GM18870 (cell line): ENCODE results near the gene ZNF691.
"Not testable (repeated sequence)": the region's sequence is repeated elsewhere in the genome, so short reads cannot be mapped to it uniquely, and the experiment has no call there.

ENCODE experiments used
- ATAC-seq: cut with Tn5 transposase; IDR thresholded peaks from one replicate; pipeline ENCODE4 v1.9.1; 2021; ENCODE audit warnings: moderate library complexity; ENCODE audit not compliant: unreplicated experiment

The ZNF691 gene

DNA sequence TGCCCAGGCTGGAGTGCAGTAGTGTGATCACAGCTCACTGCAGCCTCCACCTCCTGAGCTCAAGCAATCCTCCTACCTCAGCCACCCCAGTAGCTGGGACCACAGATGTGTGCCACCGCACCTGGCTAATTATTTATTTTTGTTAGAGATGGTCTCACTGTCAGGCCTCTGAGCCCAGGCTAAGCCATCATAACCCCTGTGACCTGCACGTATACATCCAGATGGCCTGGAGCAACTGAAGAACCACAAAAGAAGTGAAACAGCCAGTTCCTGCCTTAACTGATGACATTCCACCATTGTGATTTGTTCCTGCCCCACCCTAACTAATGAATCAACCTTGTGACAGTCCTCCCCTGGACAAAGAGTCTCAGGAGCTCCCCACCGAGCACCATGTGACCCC is 10.1 kb downstream of the ZNF691 start:
- not testable (repeated sequence) for ATAC-seq

DNA sequence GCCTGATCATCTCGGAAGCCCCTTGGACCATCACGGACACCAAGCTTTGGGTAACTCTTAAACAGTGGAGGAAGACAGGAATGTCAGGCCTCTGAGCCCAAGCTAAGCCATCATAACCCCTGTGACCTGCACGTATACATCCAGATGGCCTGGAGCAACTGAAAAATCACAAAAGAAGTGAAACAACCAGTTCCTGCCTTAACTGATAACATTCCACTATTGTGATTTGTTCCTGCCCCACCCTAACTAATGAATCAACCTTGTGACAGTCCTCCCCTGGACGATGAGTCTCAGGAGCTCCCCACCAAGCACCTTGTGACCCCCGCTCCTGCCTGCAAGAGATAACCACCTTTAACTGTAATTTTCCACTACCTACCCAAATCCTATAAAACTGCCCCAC is 13.0 kb downstream of the ZNF691 start:
- not testable (repeated sequence) for ATAC-seq

- ATAC-seq: no peak
These were observed 14.1 kb downstream of the ZNF691 start for GRCh38 chr1:42860339-42861013.

DNA sequence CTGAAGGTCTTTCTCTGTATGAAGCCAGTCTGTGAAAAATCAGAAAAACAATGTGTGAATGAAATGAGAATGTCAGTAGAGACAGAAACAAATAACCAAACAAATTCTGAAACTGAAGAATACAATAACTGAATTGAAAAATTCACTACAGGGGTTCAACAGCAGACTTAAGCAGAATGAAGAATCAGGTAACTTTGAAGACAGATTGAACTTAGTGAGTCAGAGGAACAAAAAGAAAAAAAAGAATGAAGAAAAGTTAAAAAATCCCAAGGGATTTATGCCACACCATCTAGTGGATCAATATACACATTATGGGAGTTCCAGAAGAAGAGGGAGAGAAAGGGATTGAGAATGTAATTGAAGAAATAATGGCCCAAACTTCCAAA is 14.6 kb downstream of the ZNF691 start:
- no peak for ATAC-seq

DNA sequence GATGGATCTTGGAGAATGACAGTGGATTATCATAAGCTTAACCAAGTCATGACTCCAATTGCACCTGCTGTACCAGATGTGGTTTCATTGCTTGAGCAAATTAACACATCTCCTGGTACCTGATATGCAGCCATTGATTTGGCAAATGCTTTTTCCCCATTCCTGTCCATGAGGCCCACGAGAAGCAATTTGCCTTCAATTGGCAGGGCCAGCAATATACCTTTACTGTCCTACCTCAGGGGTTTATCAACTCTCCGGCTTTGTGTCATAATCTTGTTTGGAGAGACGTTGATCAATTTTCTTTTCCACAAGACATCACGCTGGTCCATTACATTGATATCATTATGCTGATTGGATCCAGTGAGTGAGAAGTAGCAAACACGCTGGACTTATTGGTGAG is 20.1 kb downstream of the ZNF691 start:
- no peak for ATAC-seq

GRCh38 chr1:42868466-42868865 is 22.1 kb downstream of the ZNF691 start:
- ATAC-seq: not testable (repeated sequence)

GRCh38 chr1:42869254-42869653 is 22.8 kb downstream of the ZNF691 start:
- ATAC-seq: not testable (repeated sequence)

- not testable (repeated sequence) for ATAC-seq
These were observed 23.3 kb downstream of the ZNF691 start for GRCh38 chr1:42869751-42870150.

DNA sequence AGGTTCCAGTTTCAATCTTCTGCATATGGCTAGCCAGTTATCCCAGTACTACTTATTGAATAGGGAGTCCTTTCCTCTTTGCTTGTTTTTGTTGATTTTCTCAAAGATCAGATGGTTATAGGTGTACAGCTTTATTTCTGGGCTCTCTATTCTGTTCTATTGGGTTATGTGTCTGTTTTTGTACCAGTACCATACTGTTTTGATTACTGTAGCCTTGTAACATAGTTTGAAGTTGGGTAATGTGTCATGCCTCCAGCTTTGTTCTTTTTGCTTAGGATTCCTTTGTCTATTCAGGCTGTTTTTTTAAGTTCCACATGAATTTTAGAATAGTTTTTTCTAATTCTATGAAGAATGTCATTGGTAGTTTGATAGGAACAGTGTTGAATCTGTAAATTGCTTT is 26.7 kb downstream of the ZNF691 start:
- not testable (repeated sequence) for ATAC-seq

- ATAC-seq: no peak
These were observed 27.3 kb downstream of the ZNF691 start for GRCh38 chr1:42873670-42874069.

- ATAC-seq: no peak
These were observed 29.6 kb downstream of the ZNF691 start for GRCh38 chr1:42876009-42876408.

DNA sequence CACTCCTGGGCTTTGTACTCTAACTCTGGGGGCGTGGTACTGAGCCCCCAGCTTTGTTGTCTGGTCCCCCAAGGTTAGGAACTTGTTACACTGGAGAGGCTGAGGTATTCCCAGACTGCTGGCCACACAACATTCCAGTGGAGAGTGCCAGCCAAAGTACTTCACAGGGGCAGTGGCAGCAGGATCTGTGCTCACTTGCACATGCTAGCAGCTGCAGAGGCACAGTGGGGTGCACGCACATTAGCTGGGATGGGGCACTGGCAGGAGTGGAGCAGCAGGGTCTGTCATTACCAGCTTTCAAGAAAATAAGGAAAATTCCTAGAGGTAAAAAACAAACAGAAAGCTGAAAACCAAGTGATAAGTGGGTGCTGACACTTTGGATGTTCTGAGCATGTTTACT is 31.0 kb downstream of the ZNF691 start:
- ATAC-seq: no peak

DNA sequence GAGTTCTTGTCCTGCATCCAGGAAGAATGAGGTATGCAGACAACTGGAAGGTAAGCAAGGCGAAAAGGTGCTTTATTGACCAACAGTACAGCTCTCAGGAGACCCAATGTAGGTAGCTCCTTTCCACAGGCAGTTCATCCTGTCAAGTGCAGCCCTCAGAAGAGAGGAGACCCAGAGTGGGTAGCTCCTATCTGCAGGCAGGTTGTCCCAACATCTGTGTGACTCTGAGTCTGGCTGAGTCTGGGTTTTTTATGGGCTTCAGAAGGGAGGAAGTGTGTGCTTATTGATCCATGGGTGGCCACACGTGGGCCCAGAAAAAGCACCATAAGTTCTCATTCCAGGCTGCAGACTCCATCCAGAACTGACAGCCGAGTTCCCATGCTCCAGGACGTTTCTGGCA is 34.0 kb downstream of the ZNF691 start:
- no peak for ATAC-seq

GRCh38 chr1:42886046-42886739 is 39.8 kb downstream of the ZNF691 start:
- no peak for ATAC-seq

- no peak for ATAC-seq
These were observed 40.4 kb downstream of the ZNF691 start for GRCh38 chr1:42886800-42887199.

- ATAC-seq: no peak
These were observed 41.0 kb downstream of the ZNF691 start for GRCh38 chr1:42887366-42887765.

DNA sequence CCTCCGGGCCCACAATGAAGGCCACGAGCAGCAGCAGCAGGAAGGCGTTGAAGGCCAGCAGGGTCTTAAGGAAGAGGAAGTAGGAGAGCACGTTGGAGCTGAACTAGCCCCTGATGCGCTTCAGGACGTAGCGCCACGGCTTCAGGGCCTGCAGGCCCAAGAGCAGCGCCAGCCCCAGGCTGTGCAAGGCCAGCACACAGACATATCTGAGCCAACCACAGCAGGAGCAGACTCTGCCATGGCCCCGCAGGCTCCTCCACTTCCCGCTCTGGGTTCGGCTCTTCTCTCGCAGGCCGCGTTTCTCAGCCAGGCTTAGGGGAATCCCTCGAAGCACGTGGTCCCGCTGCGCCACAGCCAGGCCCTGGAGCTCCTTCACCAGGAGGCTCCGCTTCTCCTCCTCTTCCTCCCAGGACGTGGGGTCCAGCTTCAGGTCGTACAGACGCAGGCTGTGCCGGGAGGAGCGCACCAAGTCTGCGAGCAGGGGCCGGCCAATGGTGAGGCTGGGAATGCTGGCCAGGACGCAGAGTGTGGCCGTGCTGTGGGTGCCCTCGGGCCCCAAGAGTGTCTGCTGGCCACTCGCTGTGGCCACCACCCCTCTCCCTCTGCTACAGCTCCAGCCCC is 41.7 kb downstream of the ZNF691 start:
- no peak for ATAC-seq

DNA sequence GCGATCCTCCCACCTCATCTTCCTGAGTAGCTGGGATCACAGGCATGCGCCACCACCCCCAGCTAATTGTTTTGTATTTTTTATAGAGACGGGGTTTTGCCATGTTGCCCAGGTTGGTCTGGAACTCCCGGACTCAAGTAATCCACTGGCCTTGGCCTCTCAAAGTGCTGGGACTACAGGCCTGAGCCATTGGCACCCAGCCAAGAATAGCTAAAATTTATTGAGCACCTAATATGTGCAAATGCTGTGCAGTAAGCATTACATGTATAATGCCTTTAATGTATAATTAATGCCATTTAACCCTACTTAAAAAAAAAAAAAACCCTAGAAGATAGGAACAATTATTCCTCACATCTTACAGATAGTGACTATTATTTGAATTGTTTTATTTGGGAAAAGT is 42.9 kb downstream of the ZNF691 start:
- ATAC-seq: no peak

DNA sequence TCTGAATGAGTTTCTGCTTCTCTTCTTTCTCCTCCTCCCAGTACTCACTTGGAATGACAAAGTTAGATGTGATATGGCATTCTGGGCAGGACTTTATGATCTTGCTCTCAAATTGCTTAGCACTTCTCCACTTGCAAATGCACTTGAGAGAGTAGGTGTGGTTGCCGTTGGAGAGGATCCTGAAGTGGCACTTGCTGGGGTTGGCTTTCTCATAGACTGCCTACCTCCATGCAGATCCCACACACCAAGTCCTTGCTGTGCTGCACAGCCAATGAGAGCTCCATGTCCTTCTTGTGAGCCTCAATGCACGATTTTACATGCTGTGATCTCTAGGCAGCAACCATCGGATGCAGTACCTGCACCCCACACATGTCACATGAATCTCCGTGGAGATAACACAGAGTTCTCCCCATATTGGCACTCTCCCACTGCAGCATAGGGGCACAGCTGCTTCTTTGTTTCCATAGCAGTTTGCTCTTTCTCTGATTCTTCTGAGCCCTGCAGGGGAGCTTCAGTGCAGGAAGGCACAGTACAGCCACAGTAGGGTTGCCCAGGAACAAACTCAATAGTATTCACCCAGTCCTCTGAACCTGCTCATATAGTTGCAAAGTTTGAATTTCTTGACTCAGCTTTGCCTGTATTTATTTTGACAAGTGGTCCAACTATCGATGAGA is 45.2 kb downstream of the ZNF691 start:
- no peak for ATAC-seq

DNA sequence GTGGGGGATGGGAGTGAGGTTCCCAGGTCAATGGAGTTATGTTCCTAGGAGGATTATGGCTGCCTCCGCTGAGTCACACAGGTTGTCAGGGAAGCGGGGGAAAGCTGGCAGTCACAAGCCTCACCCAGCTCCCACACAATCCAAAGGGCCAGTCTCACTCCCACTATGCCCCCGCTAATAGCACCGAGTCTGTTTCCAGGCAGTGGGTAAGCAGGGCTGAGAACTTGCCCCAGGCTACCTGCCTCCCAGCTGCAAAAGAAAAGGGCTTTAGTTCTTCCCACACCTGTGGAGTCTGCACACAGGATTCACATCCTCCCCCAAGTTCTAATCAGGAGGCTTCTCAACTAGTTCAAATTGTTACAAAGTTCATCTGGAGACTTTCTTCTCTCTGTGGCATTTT is 53.5 kb downstream of the ZNF691 start:
- ATAC-seq: not testable (repeated sequence)
